Endothelial cell of umbilical vein (primary cell): Measurements from ENCODE around the gene UBE2L6. TPM values are rescaled to one million over a fixed set of nuclear protein-coding genes. Genes with fewer than 3 reads are reported as not detected.

Experiments used
- BruUV-seq: library from RNA; stranded (reverse); fragments of 400-500 nt; replicated peaks from 2 replicates; lab custom pipeline; 2021; lab: Mats Ljungman, UMichigan
- CTCF ChIA-PET: fragments of 300-600, 350-600 bp; sonication (Branson Sonifier 250); formaldehyde crosslinking; loops from one replicate; lab custom pipeline; 2021; ENCODE audit warnings: antibody characterized with exemption, inconsistent platforms; lab: Charles Lee
- POLR2A ChIA-PET: fragments of 300-600, 350-600 bp; sonication (Branson Sonifier 250); formaldehyde crosslinking; loops from one replicate; lab custom pipeline; 2021; ENCODE audit warnings: antibody characterized with exemption, inconsistent platforms; lab: Charles Lee
- DNase-seq: peaks from one replicate; pipeline ENCODE4 v3.0.0-alpha.2; 2011; ENCODE audit warnings: low read depth, low spot score
- FAIRE-seq: peaks from 2 replicates; lab custom pipeline; 2011; peaks lifted over from hg19 to GRCh38; lab: Jason Lieb, UNC
- H2AFZ ChIP-seq: 2 replicates; pipeline ENCODE4 v1.6.0; 2012; ENCODE audit warnings: low read depth, low read length, control low read depth, inconsistent platforms
- H3K27ac ChIP-seq: 2 replicates; pipeline ENCODE4 v1.5.1; 2011; ENCODE audit warnings: low read depth, mild to moderate bottlenecking, control low read depth, low read length, moderate library complexity; ENCODE audit not compliant: insufficient read depth
- H3K27me3 ChIP-seq, 2 experiments: 2 replicates each; pipeline versions ENCODE4 v1.6.0 to v1.6.1; 2011; ENCODE audit warnings: low read length in 2 of 2, mixed read lengths in 1 of 2; ENCODE audit not compliant: control insufficient read depth in 2 of 2, insufficient read depth in 2 of 2
- H3K36me3 ChIP-seq, 2 experiments: 2 replicates in 1 of 2; 3 replicates in 1 of 2; pipeline ENCODE4 v1.5.1; 2011; ENCODE audit warnings: low read length in 2 of 2, mild to moderate bottlenecking in 1 of 2, moderate library complexity in 1 of 2; ENCODE audit not compliant: control insufficient read depth in 2 of 2, insufficient read depth in 2 of 2; ENCODE audit errors: extremely low read depth in 1 of 2
- H3K4me1 ChIP-seq: 3 replicates; pipeline ENCODE4 v1.5.1; 2011; ENCODE audit warnings: mild to moderate bottlenecking, low read length; ENCODE audit not compliant: control insufficient read depth, insufficient read depth; ENCODE audit errors: extremely low read depth
- H3K4me2 ChIP-seq: 2 replicates; pipeline ENCODE4 v1.6.1; 2011; ENCODE audit warnings: low read length, control low read depth, mixed read lengths; ENCODE audit not compliant: insufficient read depth
- H3K4me3 ChIP-seq, 3 experiments: fragments of 200-600 bp in 1 of 3; sonication (generic), shearing (Covaris generic) in 1 of 3; replicated peaks in 1 of 3; 2 replicates each; pipeline ENCODE4 v1.5.1; 2011 to 2016; ENCODE audit warnings: control low read depth in 3 of 3, low read length in 3 of 3, mild to moderate bottlenecking in 2 of 3, inconsistent platforms in 1 of 3, low read depth in 1 of 3, moderate library complexity in 1 of 3; ENCODE audit not compliant: insufficient read depth in 1 of 3
- H3K79me2 ChIP-seq: 2 replicates; pipeline ENCODE4 v1.6.0; 2012; ENCODE audit warnings: low read length, inconsistent platforms; ENCODE audit not compliant: control insufficient read depth, insufficient read depth
- H3K9ac ChIP-seq: replicated peaks from 2 replicates; pipeline ENCODE3; 2011; ENCODE audit warnings: low read length, control low read depth; ENCODE audit not compliant: insufficient read depth; ENCODE audit errors: extremely low read depth
- H3K9me1 ChIP-seq: replicated peaks from 3 replicates; pipeline ENCODE4 v1.6.0; 2011; ENCODE audit warnings: mild to moderate bottlenecking, low read length; ENCODE audit not compliant: control insufficient read depth, insufficient read depth; ENCODE audit errors: extremely low read depth
- H3K9me3 ChIP-seq: replicated peaks from 2 replicates; pipeline ENCODE4 v1.5.1; 2012; ENCODE audit warnings: low read length, inconsistent platforms; ENCODE audit not compliant: control insufficient read depth, insufficient read depth
- H4K20me1 ChIP-seq: replicated peaks from 2 replicates; pipeline ENCODE3; 2011; ENCODE audit warnings: mild to moderate bottlenecking, low read length; ENCODE audit not compliant: control insufficient read depth, insufficient read depth; ENCODE audit errors: extremely low read depth
- EZH2 ChIP-seq: IDR thresholded peaks from 2 replicates; pipeline ENCODE4 v1.6.1; 2012; ENCODE audit warnings: borderline replicate concordance, low read depth, mild to moderate bottlenecking, moderate library complexity, low read length, inconsistent platforms; ENCODE audit not compliant: severe bottlenecking
- FOS ChIP-seq: IDR thresholded peaks from 2 replicates; pipeline ENCODE4 v1.6.1; 2011; ENCODE audit warnings: mild to moderate bottlenecking, low read length, moderate library complexity, borderline replicate concordance; ENCODE audit not compliant: insufficient read depth
- GATA2 ChIP-seq: IDR thresholded peaks from 2 replicates; pipeline ENCODE4 v1.7.0; 2011; ENCODE audit warnings: low read depth, mild to moderate bottlenecking, moderate library complexity, mixed read lengths, low read length; ENCODE audit not compliant: insufficient read length, insufficient read depth
- JUN ChIP-seq: IDR thresholded peaks from 2 replicates; pipeline ENCODE4 v1.6.1; 2011; ENCODE audit warnings: borderline replicate concordance, low read depth; ENCODE audit not compliant: insufficient read length, insufficient read depth
- MAX ChIP-seq: IDR thresholded peaks from 2 replicates; pipeline ENCODE4 v1.6.1; 2011; ENCODE audit not compliant: insufficient read depth, insufficient read length
- MYC ChIP-seq: IDR thresholded peaks from one replicate; pipeline ENCODE4 v1.6.1; 2011; ENCODE audit warnings: mild to moderate bottlenecking, low read depth, low read length
- POLR2A ChIP-seq: IDR thresholded peaks from 2 replicates; pipeline ENCODE4 v1.6.1; 2012; ENCODE audit warnings: low read depth, mild to moderate bottlenecking, control low read depth, low read length
- POLR2AphosphoS5 ChIP-seq: IDR thresholded peaks from 2 replicates; pipeline ENCODE4 v1.6.1; 2012; ENCODE audit warnings: low read depth, mild to moderate bottlenecking, control low read depth, low read length, moderate library complexity; ENCODE audit not compliant: insufficient read depth
- dilution Hi-C: fragments of 300-500 bp; cut with MboI; formaldehyde crosslinking; loops from one replicate; pipeline ENCODE4 v1.15.0; 2019; ENCODE audit warnings: low sequenced_read_pairs; ENCODE audit not compliant: extremely low pct_ligation_motif_present
- intact Hi-C: fragments of 100-400 bp; cut with micrococcal nuclease; formaldehyde crosslinking; loops from one replicate; pipeline ENCODE4 v1.10.0; 2022
- polyA plus RNA-seq, 4 experiments: library from polyadenylated mRNA; depleted of rRNA in 3 of 4; stranded (reverse) in 3 of 4; unstranded in 1 of 4; fragments of >200 nt; gene quantifications; 2 replicates each; pipeline versions ENCODE4 v1.2.1 to v1.2.3, GENCODE V29; 2011 to 2012; ENCODE audit warnings: missing spikeins in 1 of 4
- total RNA-seq: library from RNA; stranded (reverse); gene quantifications from 2 replicates; pipeline ENCODE4 v1.2.3, GENCODE V29; 2021
- TF ChIP-seq, protein P1 (sequence below), 2 donors: IDR thresholded peaks; 1 replicate in 1 of 2; 2 replicates in 1 of 2; pipeline ENCODE4 v1.5.1; 2011; ENCODE audit warnings: low read length in 2 of 2, mild to moderate bottlenecking in 2 of 2, moderate library complexity in 2 of 2, control low read depth in 1 of 2, inconsistent platforms in 1 of 2, low read depth in 1 of 2; ENCODE audit not compliant: insufficient read depth in 1 of 2; ENCODE audit errors: extremely low read depth in 1 of 2

Gene UBE2L6
- total and polyA plus RNA-seq, 2 donors (not counting 3 experiments of a cell fraction or from before 2014, with no cell fraction given) = 22.3 to 25.2 TPM

DNA sequence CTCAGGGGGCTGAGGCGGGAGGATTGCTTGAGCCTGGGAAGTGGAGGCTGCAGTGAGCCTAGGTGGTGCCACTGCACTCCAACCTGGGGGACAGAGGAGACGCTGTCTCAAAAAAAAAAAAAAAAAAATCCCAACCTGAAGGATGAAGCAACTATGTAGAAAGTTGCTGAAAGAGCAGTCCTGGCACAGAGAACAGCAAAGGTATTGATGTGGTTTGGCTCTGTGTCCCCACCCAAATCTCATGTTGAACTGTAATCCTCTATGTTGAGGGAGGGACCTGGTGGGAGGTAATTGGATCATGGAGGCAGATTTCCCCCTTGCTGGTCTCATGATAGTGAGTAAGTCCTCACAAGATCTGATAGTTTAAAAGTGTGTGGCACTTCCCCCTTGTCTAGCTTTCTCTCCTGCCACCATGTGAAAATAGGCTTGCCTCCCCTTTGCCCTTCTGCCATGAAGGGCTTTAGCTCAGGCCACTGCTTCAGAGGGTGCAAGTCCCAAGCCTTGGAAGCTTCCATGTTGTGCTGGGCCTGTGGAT lies 19.3 kb upstream of the UBE2L6 start:
- H3K79me2 ChIP-seq = no peaks in the 10 kb centered on the region
- H3K36me3 ChIP-seq = no peaks in the 10 kb centered on the region
- dilution Hi-C loops = no loop called here
- H3K9me1 ChIP-seq = no peaks in the 10 kb centered on the region
- no TSS peak for BruUV-seq
- H2AFZ ChIP-seq = no peak overlapping the region
- TF ChIP-seq MAX (no peak), EZH2 (no peak), FOS (no peak), POLR2A (no peak), MYC (no peak), GATA2 (no peak), POLR2AphosphoS5 (no peak), JUN (no peak)
- TF ChIP-seq, protein P1, sequence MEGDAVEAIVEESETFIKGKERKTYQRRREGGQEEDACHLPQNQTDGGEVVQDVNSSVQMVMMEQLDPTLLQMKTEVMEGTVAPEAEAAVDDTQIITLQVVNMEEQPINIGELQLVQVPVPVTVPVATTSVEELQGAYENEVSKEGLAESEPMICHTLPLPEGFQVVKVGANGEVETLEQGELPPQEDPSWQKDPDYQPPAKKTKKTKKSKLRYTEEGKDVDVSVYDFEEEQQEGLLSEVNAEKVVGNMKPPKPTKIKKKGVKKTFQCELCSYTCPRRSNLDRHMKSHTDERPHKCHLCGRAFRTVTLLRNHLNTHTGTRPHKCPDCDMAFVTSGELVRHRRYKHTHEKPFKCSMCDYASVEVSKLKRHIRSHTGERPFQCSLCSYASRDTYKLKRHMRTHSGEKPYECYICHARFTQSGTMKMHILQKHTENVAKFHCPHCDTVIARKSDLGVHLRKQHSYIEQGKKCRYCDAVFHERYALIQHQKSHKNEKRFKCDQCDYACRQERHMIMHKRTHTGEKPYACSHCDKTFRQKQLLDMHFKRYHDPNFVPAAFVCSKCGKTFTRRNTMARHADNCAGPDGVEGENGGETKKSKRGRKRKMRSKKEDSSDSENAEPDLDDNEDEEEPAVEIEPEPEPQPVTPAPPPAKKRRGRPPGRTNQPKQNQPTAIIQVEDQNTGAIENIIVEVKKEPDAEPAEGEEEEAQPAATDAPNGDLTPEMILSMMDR (IDR thresholded peaks at IDR 0.05; ENCODE audit: extremely low read depth in 1 of 2, insufficient read depth in 1 of 2, low read depth in 1 of 2, low read length in 2 of 2) = no peak
- H3K27ac ChIP-seq = no peak overlapping the region
- no peak overlapping the region for H3K4me3 ChIP-seq
- CTCF ChIA-PET = interaction anchor here (1.2 to 1.3 kb wide), 2 partner anchors 9 to 18 kb away, joined by 3 read pairs; no protein-coding TSS in a partner anchor
- intact Hi-C loops = no loop called here
- H3K4me2 ChIP-seq = no peak overlapping the region
- no peak for FAIRE-seq
- H3K9ac ChIP-seq = no peak overlapping the region
- H4K20me1 ChIP-seq = no peaks in the 10 kb centered on the region
- H3K27me3 ChIP-seq = no peaks in the 10 kb centered on the region
- H3K4me1 ChIP-seq = no peaks in the 10 kb centered on the region
- no peaks in the 10 kb centered on the region for H3K9me3 ChIP-seq
- POLR2A ChIA-PET = no interaction called here
- DNase-seq = no peak
